Stimulated activated CD8-positive, alpha-beta memory T cell treated with anti-CD3 and anti-CD28 coated beads, Interleukin-4, amount 100 ng/mL, for 1 hour (primary cell): Measurements from ENCODE around the gene OPN1SW.

ENCODE experiments used
- DNase-seq, 2 donors: peaks; one replicate each; pipeline ENCODE4 v3.0.0-alpha.2; 2020; ENCODE audit warnings: low read depth in 2 of 2, low spot score in 1 of 2

The OPN1SW gene

DNA sequence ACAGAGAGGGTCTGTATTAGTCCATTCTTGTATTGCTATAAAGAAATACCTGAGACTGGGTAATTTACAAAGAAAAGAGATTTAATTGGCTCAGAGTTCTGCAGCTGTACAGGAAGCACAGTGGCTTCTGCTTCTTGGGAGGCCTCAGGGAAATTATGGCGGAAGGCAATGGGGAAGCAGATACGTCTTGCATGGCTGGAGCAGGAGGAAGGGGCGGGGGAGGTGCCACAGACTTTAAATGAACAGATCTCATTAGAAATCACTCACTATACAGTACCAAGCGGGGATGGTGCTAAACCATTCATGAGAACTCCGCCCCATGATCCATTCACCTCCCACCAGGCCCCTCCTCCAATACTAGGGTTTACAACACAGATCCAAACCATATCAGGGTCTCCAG, 40.2 kb downstream of the OPN1SW start:
- DNase-seq = no peak

DNA sequence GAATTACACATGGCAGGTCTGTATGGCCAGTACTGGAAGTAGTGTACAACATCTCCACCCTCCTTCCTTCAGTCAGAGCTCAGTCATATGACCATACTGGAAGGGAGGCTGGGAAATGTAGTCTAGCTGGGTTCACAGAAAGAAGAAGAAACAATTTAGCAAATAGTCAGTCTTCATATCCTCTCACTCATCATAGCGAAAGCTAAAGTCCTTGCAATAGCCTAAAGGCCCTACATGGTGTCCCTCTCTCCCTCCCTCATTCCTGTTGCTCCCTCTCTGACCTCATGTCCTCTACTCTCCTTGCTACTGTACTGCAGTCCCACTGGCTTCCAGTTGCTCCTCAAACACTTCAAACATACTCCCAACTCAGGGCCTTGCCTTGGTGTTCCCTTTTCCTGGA, 40.7 kb downstream of the OPN1SW start:
- no peak for DNase-seq

DNA sequence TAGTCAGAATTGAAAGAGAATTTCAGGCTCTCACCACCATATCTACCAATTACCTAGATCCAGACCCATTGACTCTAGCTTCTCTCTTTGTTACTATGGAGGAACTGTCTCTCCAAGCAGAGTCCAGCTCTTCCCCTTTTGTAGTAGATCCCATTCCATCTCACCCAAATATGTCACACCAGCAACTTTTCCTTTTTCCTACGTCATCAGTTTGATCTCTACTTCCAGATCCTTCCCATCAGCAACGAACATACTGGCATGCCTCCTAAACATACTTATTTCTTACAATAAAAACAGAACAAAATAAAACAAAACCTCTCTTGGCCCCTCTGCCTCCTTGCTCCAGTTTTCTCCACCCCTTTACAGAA, 42.3 kb downstream of the OPN1SW start:
- DNase-seq = no peak

DNA sequence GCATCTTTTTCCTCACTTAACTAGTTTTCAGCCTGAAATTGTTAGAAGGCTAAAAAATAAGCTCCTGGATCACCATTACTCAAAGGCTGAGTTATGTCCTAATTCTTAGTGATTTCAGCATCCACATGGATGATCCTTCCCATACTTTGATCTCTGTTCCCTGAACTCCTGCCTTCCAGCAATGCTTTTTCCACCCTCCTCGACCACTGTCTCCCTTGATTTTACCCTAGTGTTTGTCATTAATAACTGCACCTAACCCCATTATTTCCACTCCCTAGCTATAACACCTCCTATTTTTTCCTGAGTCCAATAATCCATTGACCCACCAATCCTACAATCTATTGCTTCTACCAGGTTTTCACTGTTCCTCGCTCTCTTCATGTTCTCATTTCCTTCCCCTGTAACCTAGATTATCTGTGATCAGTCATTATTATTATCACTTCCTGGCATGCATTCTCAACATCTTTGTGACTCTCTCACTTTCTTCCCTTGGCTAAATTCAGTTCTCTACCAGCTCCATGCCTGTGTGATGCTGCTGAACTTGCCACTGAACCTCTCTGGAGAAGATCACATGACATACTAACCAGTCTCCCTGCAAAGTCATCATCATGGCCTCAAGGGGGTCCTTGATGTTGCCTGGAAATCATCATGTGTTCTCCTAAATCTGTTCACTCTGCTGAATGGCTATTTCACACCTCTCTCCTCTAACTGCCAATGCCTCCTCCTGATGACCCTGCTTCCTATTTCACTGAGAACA, 42.9 kb downstream of the OPN1SW start:
- no peak for DNase-seq

DNA sequence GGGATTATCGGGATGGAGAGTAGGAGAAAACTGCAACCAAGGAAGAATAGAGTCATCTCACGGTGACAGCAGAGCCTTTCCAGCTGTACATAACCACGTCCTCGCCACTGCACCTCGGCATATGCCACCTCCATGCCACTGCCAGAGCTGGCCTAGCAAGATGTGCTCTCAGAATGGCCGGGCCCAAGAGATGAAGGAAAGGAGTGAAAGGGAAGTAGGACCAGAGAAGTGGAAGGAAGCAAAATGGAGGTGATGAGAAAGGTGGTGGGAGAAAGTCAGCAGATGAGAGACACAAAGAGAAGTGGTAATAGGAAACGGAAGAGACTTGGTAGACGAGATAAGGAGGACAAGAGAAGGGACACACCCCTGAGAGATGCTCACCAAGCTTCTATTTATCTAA, 44.4 kb downstream of the OPN1SW start:
- no peak for DNase-seq

DNA sequence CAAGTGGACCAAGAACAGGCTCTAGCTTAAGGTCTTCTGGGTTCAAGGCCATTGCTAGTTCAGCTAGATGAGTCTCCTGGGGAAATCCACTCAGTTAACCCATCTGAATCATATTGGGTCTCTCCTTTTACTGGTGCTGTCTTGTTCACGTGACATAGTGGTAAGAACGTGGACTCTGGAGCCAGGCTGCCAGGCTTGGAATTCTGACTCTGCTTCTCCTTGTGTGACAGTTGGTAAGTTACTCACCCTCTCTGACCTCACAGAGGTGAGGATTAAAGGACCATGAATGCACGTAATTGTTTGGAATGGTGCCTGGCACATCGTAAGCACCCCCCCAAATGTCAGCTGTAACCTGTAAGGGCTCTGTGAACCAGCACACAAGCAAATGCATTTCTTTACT, 46.1 kb downstream of the OPN1SW start:
- DNase-seq = no peak

DNA sequence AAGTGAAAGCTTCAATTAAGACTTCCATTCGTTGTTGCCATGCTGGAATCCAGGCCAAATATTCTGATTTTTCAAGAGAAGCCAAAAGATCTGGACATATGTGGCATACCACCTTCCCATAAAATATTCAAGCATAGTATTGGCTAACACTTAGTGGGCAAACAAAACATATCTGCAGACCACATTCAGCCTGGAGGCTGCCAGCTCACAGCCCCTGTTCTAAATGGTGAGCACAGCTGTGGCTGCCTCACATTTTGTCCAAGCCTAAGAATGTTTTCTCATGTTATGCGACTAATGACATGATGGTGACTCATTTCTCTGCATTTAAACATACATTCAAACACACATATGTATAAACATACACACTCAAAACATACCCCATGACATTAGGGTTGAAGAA, 47.0 kb downstream of the OPN1SW start:
- DNase-seq = no peak

DNA sequence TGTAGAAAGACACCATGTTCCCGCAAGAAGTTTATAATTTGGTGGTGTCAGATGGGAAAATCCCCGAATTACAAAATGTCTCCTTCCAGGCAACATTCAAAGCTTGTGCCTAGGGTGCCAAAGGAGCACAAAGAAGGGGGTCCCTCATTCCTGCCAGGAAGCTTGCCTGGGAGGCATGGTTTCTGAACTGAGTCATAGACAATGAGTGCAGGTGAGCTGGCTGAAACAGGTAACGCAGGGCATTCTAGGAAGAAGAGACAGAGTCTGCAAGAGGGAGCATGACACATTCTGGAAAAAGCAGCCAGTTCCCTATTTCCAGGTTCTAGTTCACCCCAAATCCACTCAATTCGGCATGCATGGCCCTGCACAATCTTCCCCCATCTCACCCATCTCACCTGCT, 48.4 kb downstream of the OPN1SW start:
- no peak for DNase-seq

DNA sequence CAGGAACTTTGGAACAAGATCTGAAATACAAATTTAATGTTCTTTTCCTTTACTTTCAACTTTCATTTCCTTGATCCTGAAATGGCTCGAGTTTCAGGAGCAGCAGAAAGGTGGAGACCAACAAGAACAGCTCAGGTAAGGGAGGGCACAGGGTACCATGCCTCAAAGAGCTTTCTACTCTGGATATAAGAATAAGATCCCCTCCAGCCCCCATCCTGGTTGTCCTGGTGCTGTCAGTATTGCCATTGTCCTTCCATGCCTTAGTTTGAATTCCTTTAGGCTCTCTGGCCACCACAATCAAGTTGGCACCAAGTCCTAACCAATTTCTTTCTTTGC, 48.9 kb downstream of the OPN1SW start:
- DNase-seq = no peak

DNA sequence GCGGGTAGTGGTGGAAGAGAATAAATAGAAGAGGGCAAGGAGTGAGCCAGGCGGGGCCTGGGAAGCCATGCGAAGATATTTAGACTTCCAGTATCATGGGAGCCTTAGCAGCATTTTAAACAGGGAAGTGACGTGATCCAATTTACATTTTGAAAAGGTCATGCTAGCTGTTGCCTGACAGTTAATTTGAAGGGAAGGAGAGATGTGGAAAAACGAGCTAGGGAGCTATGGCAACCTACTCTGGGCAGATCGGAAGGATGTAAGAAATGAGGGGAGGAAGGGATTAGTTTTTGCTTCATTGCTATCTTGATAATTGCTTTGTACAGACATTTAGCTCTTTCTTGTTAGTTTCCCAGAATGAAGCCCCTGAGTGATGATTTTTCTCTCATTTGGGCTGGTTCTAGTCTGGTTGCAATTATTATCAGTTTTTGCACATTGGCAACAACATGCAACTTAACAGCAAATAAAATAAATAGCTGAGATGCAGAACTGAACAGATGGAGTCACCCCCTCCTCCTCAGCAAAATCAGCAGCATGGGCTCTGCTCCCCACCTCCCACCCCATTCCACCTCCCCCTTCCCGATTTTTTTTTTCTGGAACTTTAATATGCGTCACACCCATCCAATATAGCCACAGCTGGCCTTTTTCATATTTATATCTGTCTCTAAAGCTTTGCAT, 49.4 kb downstream of the OPN1SW start:
- no peak for DNase-seq

DNA sequence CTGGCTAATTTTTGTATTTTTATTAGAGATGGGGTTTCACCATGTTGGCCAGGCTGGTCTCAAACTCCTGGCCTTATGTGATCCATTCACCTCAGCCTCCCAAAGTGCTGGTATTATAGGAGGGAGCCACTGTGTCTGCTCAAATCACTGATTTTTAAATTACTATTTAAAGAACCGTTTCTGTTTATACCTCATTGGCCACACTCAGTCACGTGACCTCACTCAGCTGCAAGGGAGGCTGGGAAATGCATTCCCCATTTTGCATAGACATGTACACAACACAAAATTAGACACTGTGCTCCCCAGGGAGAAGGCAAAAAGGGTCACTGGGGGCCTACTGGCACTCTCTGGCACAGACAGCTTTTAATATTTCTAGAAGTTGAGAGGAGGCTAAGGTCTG, 50.1 kb downstream of the OPN1SW start:
- DNase-seq = no peak

DNA sequence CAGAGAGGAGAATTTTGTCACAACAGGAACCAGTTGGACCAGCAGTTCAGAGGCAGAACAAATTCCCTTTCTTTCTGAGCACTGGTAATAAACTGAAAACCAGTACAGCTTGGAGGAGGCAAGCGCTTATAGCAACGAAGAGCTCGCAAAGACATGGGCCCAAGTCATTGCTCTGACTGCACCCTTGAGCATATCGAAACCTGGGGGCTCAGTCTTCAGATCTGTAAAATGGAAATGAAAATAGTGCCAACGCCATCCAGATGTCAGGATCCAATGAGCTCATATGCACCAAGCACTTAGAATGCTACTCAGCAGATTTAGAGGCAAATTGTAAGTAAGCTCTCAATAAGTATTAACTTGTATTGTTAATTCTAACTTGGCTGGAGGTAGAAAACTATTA, 50.9 kb downstream of the OPN1SW start:
- no peak for DNase-seq
